Astrocyte (in vitro differentiated cells and primary cell): ENCODE measurements around the gene SLC4A7. TPM values are rescaled to one million over a fixed set of nuclear protein-coding genes. Genes with fewer than 3 reads are reported as not detected.

Source experiments
- DNase-seq: peaks from one replicate; pipeline ENCODE4 v3.0.0-alpha.2; 2010; ENCODE audit warnings: low read depth
- FAIRE-seq: peaks from 2 replicates; lab custom pipeline; 2011; peaks lifted over from hg19 to GRCh38; lab: Jason Lieb, UNC
- H2AFZ ChIP-seq: 2 replicates; pipeline ENCODE4 v1.6.0; 2012; ENCODE audit warnings: low read depth, low read length, inconsistent platforms
- H3K27ac ChIP-seq: 2 replicates; pipeline ENCODE4 v1.5.1; 2011; ENCODE audit warnings: low read depth, low read length, inconsistent platforms
- H3K27me3 ChIP-seq: 2 replicates; pipeline ENCODE4 v1.6.0; 2011; ENCODE audit warnings: low read length, inconsistent platforms; ENCODE audit not compliant: insufficient read depth
- H3K36me3 ChIP-seq: 2 replicates; pipeline ENCODE4 v1.5.1; 2011; ENCODE audit warnings: low read length, inconsistent platforms; ENCODE audit not compliant: insufficient read depth
- H3K4me1 ChIP-seq: 2 replicates; pipeline ENCODE4 v1.5.1; 2011; ENCODE audit warnings: low read length, inconsistent platforms; ENCODE audit not compliant: insufficient read depth
- H3K4me2 ChIP-seq: 2 replicates; pipeline ENCODE4 v1.6.0; 2012; ENCODE audit warnings: low read length, inconsistent platforms
- H3K4me3 ChIP-seq: 2 replicates; pipeline ENCODE4 v1.5.1; 2011; ENCODE audit warnings: low read depth, mild to moderate bottlenecking, low read length, inconsistent platforms; ENCODE audit not compliant: insufficient read depth
- H3K79me2 ChIP-seq: 2 replicates; pipeline ENCODE4 v1.6.0; 2012; ENCODE audit warnings: mild to moderate bottlenecking, low read length, inconsistent platforms; ENCODE audit not compliant: insufficient read depth
- H3K9ac ChIP-seq: 2 replicates; pipeline ENCODE4 v1.6.0; 2012; ENCODE audit warnings: mild to moderate bottlenecking, low read length, inconsistent platforms
- H3K9me3 ChIP-seq: 2 replicates; pipeline ENCODE4 v1.5.1; 2012; ENCODE audit warnings: low read depth, mild to moderate bottlenecking, low read length, inconsistent platforms; ENCODE audit not compliant: insufficient read depth
- H4K20me1 ChIP-seq: 2 replicates; pipeline ENCODE4 v1.6.0; 2012; ENCODE audit warnings: low read length, inconsistent platforms; ENCODE audit not compliant: insufficient read depth
- H3K27ac Mint-ChIP-seq: one replicate; pipeline ENCODE4 v1.8.0; 2021; ENCODE audit warnings: mild to moderate bottlenecking, mixed read lengths; ENCODE audit not compliant: unreplicated experiment
- H3K27me3 Mint-ChIP-seq: one replicate; pipeline ENCODE4 v1.8.0; 2021; ENCODE audit warnings: low read depth, mixed read lengths; ENCODE audit not compliant: unreplicated experiment
- H3K36me3 Mint-ChIP-seq: one replicate; pipeline ENCODE4 v1.8.0; 2021; ENCODE audit warnings: low read depth, mixed read lengths; ENCODE audit not compliant: unreplicated experiment
- H3K4me1 Mint-ChIP-seq: one replicate; pipeline ENCODE4 v1.8.0; 2021; ENCODE audit warnings: low read depth, mixed read lengths; ENCODE audit not compliant: unreplicated experiment
- H3K4me3 Mint-ChIP-seq: one replicate; pipeline ENCODE4 v1.8.0; 2021; ENCODE audit warnings: mild to moderate bottlenecking, moderate library complexity, mixed read lengths; ENCODE audit not compliant: unreplicated experiment
- H3K9me3 Mint-ChIP-seq: one replicate; pipeline ENCODE4 v1.8.0; 2021; ENCODE audit warnings: mild to moderate bottlenecking, mixed read lengths; ENCODE audit not compliant: unreplicated experiment
- EZH2 ChIP-seq: IDR thresholded peaks from 2 replicates; pipeline ENCODE4 v1.6.1; 2012; ENCODE audit warnings: mild to moderate bottlenecking, low read length, inconsistent platforms; ENCODE audit not compliant: insufficient read depth
- total RNA-seq: library from RNA; stranded (reverse); gene quantifications from 2 replicates; pipeline ENCODE4 v1.2.1, GENCODE V29; 2021
- TF ChIP-seq, protein P1 (sequence below): IDR thresholded peaks from 2 replicates; pipeline ENCODE4 v1.5.1; 2011; ENCODE audit warnings: low read depth, mild to moderate bottlenecking, inconsistent platforms, low read length, moderate library complexity; ENCODE audit not compliant: insufficient read depth

Gene SLC4A7
- total RNA-seq, 1 donor from 2014 or later, result 68.7 TPM

GRCh38 chr3:27360113-27361078 lies 123.8 kb downstream of the SLC4A7 start:
- DNase-seq (peak; percentile 3), FAIRE-seq (no peak)
- no peak for TF ChIP-seq EZH2
- TF ChIP-seq, protein P1, sequence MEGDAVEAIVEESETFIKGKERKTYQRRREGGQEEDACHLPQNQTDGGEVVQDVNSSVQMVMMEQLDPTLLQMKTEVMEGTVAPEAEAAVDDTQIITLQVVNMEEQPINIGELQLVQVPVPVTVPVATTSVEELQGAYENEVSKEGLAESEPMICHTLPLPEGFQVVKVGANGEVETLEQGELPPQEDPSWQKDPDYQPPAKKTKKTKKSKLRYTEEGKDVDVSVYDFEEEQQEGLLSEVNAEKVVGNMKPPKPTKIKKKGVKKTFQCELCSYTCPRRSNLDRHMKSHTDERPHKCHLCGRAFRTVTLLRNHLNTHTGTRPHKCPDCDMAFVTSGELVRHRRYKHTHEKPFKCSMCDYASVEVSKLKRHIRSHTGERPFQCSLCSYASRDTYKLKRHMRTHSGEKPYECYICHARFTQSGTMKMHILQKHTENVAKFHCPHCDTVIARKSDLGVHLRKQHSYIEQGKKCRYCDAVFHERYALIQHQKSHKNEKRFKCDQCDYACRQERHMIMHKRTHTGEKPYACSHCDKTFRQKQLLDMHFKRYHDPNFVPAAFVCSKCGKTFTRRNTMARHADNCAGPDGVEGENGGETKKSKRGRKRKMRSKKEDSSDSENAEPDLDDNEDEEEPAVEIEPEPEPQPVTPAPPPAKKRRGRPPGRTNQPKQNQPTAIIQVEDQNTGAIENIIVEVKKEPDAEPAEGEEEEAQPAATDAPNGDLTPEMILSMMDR, result no peak
- H3K4me1 Mint-ChIP-seq, result peaks cover 4% of the 10 kb centered on the region
- no peaks in the 10 kb centered on the region for H4K20me1 ChIP-seq
- H3K4me1 ChIP-seq, result peaks cover 8% of the 10 kb centered on the region
- no peaks in the 10 kb centered on the region for H3K27me3 Mint-ChIP-seq
- H3K9ac ChIP-seq, result no peak overlapping the region
- H3K4me2 ChIP-seq, result no peak overlapping the region
- no peaks in the 10 kb centered on the region for H3K36me3 Mint-ChIP-seq
- no peaks in the 10 kb centered on the region for H3K36me3 ChIP-seq
- no peaks in the 10 kb centered on the region for H3K9me3 Mint-ChIP-seq
- H3K9me3 ChIP-seq, result no peaks in the 10 kb centered on the region
- H3K4me3 Mint-ChIP-seq, result no peak overlapping the region
- no peak overlapping the region for H3K27ac Mint-ChIP-seq
- H3K27me3 ChIP-seq, result no peaks in the 10 kb centered on the region
- no peak overlapping the region for H2AFZ ChIP-seq
- no peaks in the 10 kb centered on the region for H3K79me2 ChIP-seq
- no peak overlapping the region for H3K4me3 ChIP-seq
- no peak overlapping the region for H3K27ac ChIP-seq

DNA sequence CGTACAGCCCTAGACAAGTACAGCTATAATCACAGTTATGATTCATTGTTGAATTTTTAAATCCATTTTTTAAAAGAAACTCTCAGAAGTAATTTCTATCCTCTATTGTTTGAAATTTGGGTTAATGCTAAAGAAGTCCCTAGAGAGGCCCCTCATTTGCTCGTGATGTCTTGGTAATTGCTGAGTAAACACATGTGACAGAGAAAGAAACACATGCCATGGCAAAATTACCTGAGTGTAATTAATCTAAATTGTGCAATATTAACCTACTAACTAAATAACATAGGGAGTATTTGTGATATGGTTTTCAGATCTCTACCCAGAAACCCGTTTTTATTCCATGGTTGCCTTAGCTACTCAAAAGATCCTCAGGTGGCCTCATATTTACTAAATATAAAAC lies 125.8 kb downstream of the SLC4A7 start:
- Histone ChIP-seq H3K9me3 (no peaks in the 10 kb centered on the region), H3K27me3 (no peaks in the 10 kb centered on the region), H3K4me1 (peaks cover 8% of the 10 kb centered on the region), H2AFZ (no peak overlapping the region), H3K9ac (no peak overlapping the region), H3K79me2 (no peaks in the 10 kb centered on the region), H3K36me3 (no peaks in the 10 kb centered on the region), H3K4me2 (no peak overlapping the region), H4K20me1 (no peaks in the 10 kb centered on the region), H3K27ac (no peak overlapping the region), H3K4me3 (no peak overlapping the region)
- no peak overlapping the region for H3K27ac Mint-ChIP-seq
- FAIRE-seq, result no peak
- no peaks in the 10 kb centered on the region for H3K9me3 Mint-ChIP-seq
- H3K4me3 Mint-ChIP-seq, result no peak overlapping the region
- peaks cover 4% of the 10 kb centered on the region for H3K4me1 Mint-ChIP-seq
- no peaks in the 10 kb centered on the region for H3K27me3 Mint-ChIP-seq
- no peak for DNase-seq
- TF ChIP-seq, protein P1, result no peak
- TF ChIP-seq EZH2, result no peak
- H3K36me3 Mint-ChIP-seq, result no peaks in the 10 kb centered on the region
